ENCODE data around the gene ARID1B.

The ARID1B gene

GRCh38 chr6:156840606-156841005, 63.4 kb downstream of the ARID1B start:
- H3K27ac ChIP-seq (ENCODE audit: low read depth, low read length, poor library complexity, severe bottlenecking) = peak overlapping the region; percentile 71
- H3K79me2 ChIP-seq (ENCODE audit: insufficient read depth, low read length) = peaks cover 81% of the 10 kb centered on the region
- H3K27me3 ChIP-seq (ENCODE audit: insufficient read depth, low read length) = no peaks in the 10 kb centered on the region
- peaks cover 17% of the 10 kb centered on the region for H3K36me3 ChIP-seq (ENCODE audit: insufficient read depth, low read length)
- H3K9ac ChIP-seq (ENCODE audit: low read length) = peak overlapping the region; percentile 43; the same call in 1 of the 2 replicates
- H3K9me2 ChIP-seq (ENCODE audit: low read depth, low read length) = no peaks in the 10 kb centered on the region
- 0 out of 2 replicates have a peak, but pooled peaks cover 4% of the 10 kb centered on the region for H4K20me1 ChIP-seq (ENCODE audit: insufficient read depth, low read length)
- peak overlapping the region; percentile 37 for H3K4me3 ChIP-seq (ENCODE audit: low read depth, low read length, poor library complexity, severe bottlenecking)
- no peaks in the 10 kb centered on the region; the same call in 1 of the 2 replicates for H3F3A ChIP-seq (ENCODE audit: insufficient read depth, low read length)
- peaks cover 41% of the 10 kb centered on the region for H3K4me1 ChIP-seq (ENCODE audit: insufficient read depth, low read length, severe bottlenecking)
- H3K4me2 ChIP-seq (ENCODE audit: low read length) = peak overlapping the region; percentile 49
- no peak overlapping the region for H2AFZ ChIP-seq (ENCODE audit: low read length)
- H3K9me3 ChIP-seq (ENCODE audit: low read length) = no peaks in the 10 kb centered on the region
- no peak for TF ChIP-seq CTCF (IDR thresholded peaks at IDR 0.05; ENCODE audit: low read length)
- no peak for TF ChIP-seq EZH2 (IDR thresholded peaks at IDR 0.05; ENCODE audit: borderline replicate concordance, low read length)

GRCh38 chr6:156841508-156841907, 64.3 kb downstream of the ARID1B start:
- no peak for TF ChIP-seq EZH2 (IDR thresholded peaks at IDR 0.05; ENCODE audit: borderline replicate concordance, low read length)
- TF ChIP-seq CTCF (IDR thresholded peaks at IDR 0.05; ENCODE audit: low read length) = no peak
- H4K20me1 ChIP-seq (ENCODE audit: insufficient read depth, low read length) = 0 out of 2 replicates have a peak, but pooled peaks cover 4% of the 10 kb centered on the region
- H3K4me2 ChIP-seq (ENCODE audit: low read length) = no peak overlapping the region
- H3K9me2 ChIP-seq (ENCODE audit: low read depth, low read length) = no peaks in the 10 kb centered on the region
- no peaks in the 10 kb centered on the region for H3K9me3 ChIP-seq (ENCODE audit: low read length)
- H3K79me2 ChIP-seq (ENCODE audit: insufficient read depth, low read length) = peaks cover 79% of the 10 kb centered on the region
- no peak overlapping the region for H3K9ac ChIP-seq (ENCODE audit: low read length)
- H3K27me3 ChIP-seq (ENCODE audit: insufficient read depth, low read length) = no peaks in the 10 kb centered on the region
- peaks cover 45% of the 10 kb centered on the region for H3K4me1 ChIP-seq (ENCODE audit: insufficient read depth, low read length, severe bottlenecking)
- no peaks in the 10 kb centered on the region; the same call in 1 of the 2 replicates for H3F3A ChIP-seq (ENCODE audit: insufficient read depth, low read length)
- peaks cover 8% of the 10 kb centered on the region; the same call in 1 of the 2 replicates for H3K36me3 ChIP-seq (ENCODE audit: insufficient read depth, low read length)
- no peak overlapping the region for H3K4me3 ChIP-seq (ENCODE audit: low read depth, low read length, poor library complexity, severe bottlenecking)
- H3K27ac ChIP-seq (ENCODE audit: low read depth, low read length, poor library complexity, severe bottlenecking) = no peak overlapping the region
- no peak overlapping the region for H2AFZ ChIP-seq (ENCODE audit: low read length)

GRCh38 chr6:156842598-156843250, 65.5 kb downstream of the ARID1B start:
- Histone ChIP-seq H3K4me1 (ENCODE audit: insufficient read depth, low read length, severe bottlenecking) (peaks cover 54% of the 10 kb centered on the region), H3K4me3 (ENCODE audit: low read depth, low read length, poor library complexity, severe bottlenecking) (no peak overlapping the region), H2AFZ (ENCODE audit: low read length) (no peak overlapping the region), H3K9ac (ENCODE audit: low read length) (no peak overlapping the region), H3K27me3 (ENCODE audit: insufficient read depth, low read length) (no peaks in the 10 kb centered on the region), H3K9me2 (ENCODE audit: low read depth, low read length) (no peaks in the 10 kb centered on the region), H4K20me1 (ENCODE audit: insufficient read depth, low read length) (0 out of 2 replicates have a peak, but pooled peaks cover 4% of the 10 kb centered on the region), H3K9me3 (ENCODE audit: low read length) (no peaks in the 10 kb centered on the region), H3F3A (ENCODE audit: insufficient read depth, low read length) (no peaks in the 10 kb centered on the region), H3K79me2 (ENCODE audit: insufficient read depth, low read length) (peaks cover 82% of the 10 kb centered on the region), H3K36me3 (ENCODE audit: insufficient read depth, low read length) (peaks cover 5% of the 10 kb centered on the region; the same call in 1 of the 2 replicates), H3K4me2 (ENCODE audit: low read length) (no peak overlapping the region), H3K27ac (ENCODE audit: low read depth, low read length, poor library complexity, severe bottlenecking) (no peak overlapping the region)
- no peak for TF ChIP-seq CTCF (IDR thresholded peaks at IDR 0.05; ENCODE audit: low read length)
- no peak for TF ChIP-seq EZH2 (IDR thresholded peaks at IDR 0.05; ENCODE audit: borderline replicate concordance, low read length)

Measured in OCI-LY1 (cell line).